ENCODE results near the gene BLTP1.
"Not testable (repeated sequence)": the region's sequence is repeated elsewhere in the genome, so short reads cannot be mapped to it uniquely, and the experiment has no call there.

The BLTP1 gene, protein sequence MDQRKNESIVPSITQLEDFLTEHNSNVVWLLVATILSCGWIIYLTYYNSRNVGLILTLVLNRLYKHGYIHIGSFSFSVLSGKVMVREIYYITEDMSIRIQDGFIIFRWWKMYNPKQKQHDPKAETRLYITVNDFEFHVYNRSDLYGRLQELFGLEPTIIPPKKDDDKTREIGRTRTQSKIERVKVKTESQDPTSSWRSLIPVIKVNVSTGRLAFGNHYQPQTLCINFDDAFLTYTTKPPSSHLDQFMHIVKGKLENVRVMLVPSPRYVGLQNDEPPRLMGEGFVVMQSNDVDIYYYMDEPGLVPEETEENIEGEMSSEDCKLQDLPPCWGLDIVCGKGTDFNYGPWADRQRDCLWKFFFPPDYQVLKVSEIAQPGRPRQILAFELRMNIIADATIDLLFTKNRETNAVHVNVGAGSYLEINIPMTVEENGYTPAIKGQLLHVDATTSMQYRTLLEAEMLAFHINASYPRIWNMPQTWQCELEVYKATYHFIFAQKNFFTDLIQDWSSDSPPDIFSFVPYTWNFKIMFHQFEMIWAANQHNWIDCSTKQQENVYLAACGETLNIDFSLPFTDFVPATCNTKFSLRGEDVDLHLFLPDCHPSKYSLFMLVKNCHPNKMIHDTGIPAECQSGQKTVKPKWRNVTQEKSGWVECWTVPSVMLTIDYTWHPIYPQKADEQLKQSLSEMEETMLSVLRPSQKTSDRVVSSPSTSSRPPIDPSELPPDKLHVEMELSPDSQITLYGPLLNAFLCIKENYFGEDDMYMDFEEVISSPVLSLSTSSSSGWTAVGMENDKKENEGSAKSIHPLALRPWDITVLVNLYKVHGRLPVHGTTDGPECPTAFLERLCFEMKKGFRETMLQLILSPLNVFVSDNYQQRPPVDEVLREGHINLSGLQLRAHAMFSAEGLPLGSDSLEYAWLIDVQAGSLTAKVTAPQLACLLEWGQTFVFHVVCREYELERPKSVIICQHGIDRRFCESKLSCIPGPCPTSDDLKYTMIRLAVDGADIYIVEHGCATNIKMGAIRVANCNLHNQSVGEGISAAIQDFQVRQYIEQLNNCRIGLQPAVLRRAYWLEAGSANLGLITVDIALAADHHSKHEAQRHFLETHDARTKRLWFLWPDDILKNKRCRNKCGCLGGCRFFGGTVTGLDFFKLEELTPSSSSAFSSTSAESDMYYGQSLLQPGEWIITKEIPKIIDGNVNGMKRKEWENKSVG (N-terminal part only)

GRCh38 chr4:122151982-122152710 is at the start of gene BLTP1:
TSS of gene BLTP1 (plus strand) at chr4:122152331. CDS start at chr4:122170648, 18,317 bp downstream.
- peak; percentile 89 to 91 for DNase-seq

GRCh38 chr4:122104184-122104583 is 47.9 kb upstream of the BLTP1 start:
- DNase-seq = no peak

DNA sequence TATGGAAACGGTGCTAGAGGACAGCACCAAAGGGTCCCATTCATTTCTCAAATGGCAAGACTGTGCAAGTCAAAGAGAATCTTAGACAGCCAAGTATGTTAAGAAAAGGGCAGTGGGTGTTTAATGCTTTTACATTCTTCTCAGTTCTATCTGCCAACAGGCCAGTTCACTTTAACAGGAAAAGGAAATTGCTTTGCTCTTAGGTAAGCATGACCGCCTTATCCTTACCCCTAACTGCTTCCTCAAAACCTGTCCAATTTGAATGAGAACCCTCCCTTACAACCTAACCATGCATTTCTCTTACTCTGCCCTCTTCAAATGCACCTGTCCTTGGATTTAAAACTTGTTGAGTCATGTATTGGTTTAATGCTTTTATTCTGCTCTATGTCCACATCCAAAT is 44.5 kb upstream of the BLTP1 start:
- no peak for DNase-seq

- not testable (repeated sequence) for DNase-seq
These were observed 41.8 kb upstream of the BLTP1 start for GRCh38 chr4:122110304-122110703.

- peak in 1 of 2 donors; percentile 24 for DNase-seq
These were observed 34.4 kb upstream of the BLTP1 start for GRCh38 chr4:122117743-122118142.

GRCh38 chr4:122118243-122118642 is 33.9 kb upstream of the BLTP1 start:
- DNase-seq = no peak

- no peak for DNase-seq
These were observed 32.4 kb upstream of the BLTP1 start for GRCh38 chr4:122119739-122120138.

- DNase-seq = no peak
These were observed 30.5 kb upstream of the BLTP1 start for GRCh38 chr4:122121593-122121992.

GRCh38 chr4:122122083-122122482 is 30.0 kb upstream of the BLTP1 start:
- DNase-seq = no peak

DNA sequence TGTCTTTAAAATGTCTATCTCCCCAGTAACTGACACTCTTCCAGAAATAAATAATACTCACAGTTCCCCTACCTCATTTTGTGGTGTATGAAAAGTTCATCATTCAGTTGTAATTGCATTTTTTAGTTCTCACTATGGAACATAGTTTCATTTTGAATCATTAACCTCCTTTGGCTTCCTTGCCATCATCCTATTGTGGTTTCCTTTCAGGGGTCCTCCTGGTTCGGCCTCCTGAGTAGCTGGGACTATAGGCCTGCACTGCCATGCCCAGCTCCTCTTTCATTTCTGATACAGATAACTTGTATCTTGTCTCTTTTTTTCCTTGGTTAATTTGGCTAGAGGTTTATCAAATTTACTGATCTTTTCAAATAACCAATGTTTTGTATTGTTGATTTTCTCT is 23.1 kb upstream of the BLTP1 start:
- DNase-seq = no peak

DNA sequence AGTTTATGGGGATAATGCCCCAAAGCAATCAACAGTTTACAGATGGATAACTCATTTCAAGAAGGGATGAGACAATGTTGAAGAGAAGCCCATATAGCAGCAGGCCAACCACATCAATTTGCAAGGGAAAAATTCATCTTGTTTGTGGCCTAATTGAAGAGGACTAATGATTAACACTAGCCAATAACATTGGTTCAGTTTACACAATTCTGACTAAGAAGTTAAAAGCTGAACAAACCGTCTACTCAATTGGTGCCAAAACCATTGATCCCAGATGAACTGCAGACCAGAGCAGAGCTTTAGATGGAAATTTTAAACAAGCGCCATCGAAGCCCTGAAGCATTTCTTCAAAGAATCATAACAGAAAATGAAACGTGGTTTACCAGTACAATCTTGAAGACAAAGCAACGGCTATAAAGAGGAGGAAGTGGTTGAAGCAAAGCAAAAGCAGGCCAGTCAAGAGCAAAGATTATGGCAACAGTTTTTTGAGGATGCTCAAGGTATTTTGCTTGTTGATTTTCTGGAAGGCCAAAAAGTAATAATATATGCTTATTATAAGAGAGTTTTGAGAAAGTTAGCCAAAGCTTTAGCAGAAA is 20.5 kb upstream of the BLTP1 start:
- DNase-seq = peak in 1 of 2 donors; percentile 41

- no peak for DNase-seq
These were observed 19.2 kb upstream of the BLTP1 start for GRCh38 chr4:122132891-122133290.

DNA sequence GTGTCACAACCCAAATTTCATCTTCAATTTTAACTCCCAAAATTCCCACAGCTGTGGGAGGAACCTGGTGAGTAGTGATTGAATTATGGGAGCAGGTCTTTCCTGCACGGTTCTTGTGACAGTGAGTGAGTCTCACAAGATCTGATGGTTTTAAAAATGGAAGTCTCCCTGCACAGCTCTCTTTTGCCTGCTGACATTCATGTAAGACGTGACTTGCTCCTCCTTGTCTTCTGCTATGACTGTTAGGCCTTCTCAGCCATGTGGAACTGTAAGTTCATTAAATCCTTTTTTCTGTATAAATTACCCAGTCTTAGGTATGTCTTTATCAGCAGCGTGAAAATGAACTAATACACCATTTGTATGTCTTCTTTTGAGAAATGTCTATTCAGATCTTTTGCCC is 13.0 kb upstream of the BLTP1 start:
- DNase-seq = no peak

GRCh38 chr4:122140834-122141233 is 11.3 kb upstream of the BLTP1 start:
- DNase-seq = no peak

DNA sequence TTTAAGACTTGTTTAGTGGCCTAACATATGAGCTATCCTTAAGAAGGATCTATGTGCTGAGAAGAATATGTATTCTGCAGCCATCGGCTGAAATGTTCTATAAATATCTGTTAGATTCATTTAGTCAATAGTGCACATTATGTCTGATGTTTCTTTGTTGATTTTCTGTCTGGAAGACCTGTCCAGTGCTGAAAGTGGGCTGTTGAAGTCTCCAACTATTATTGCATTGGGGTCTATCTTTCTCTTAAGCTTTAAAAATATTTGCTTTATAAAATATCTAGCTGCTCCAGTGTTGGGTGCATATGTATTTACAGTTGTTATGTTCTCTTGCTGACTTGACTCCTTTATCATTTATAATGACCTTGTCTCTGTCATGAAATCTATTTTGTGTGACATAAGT is 9.4 kb upstream of the BLTP1 start:
- DNase-seq = no peak

DNA sequence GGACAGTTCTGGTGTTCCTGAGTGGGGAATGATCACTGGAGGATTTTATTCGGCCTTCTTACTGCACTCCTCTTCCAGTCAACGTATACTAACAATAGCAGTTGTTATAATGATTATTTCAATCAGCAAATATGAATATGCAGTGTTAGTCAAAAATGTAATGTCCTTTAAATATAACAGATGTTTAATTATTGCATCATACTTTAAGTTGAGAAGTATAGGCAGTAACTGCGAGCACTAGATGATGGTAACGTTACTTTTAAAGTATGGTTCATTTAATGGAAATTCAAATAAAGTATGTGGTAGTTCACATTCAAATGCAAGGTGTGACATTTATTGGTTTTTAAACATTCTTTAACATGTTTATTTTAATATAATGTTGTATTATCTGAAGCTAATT is 5.5 kb upstream of the BLTP1 start:
- DNase-seq = no peak

DNA sequence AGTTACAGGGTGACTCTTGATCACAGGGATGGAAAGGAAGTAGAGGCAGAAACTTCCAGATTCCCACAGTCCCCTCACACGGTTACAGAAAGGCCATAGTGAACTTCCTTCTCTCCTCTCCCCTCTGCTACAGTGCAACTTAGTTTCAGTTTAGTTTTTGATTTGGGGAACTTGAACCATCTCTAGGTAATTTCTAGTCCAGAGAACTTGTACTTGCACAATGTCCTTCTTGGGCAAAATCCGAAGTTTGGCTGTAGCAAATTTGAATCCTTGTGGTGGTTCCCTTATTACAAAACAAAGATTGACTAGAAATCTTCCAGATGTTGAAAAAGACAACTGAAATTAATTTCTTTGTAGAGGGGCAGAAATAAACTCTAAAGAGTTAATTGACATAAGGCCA is 1.2 kb upstream of the BLTP1 start:
- peak in 1 of 2 donors; percentile 16 for DNase-seq

DNA sequence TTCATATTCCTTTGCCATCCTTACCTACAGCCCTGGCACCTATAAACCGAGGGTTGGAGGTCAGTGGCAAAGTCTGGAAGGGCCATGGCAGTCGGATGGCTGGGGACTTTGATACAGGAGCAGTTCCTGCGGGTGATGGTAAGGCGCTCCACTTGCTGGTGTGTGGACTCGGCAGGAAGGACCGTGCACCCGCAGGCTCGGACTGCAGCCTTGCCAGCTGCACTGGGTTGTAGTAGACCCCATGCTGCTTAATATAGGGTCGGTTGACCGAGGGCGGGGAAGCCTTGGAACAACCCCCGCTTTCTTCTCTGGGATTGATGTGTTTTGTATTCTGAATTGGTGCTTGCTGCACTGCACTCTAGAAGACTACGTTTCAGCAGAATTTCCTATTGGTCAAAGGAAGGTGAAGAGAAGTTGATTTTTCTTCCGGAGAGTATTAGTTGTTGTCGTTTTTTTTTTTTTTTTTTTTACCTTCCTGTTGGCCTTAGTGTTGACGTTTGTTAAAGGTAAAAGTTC is 638 bp downstream of the BLTP1 start:
- DNase-seq = peak; percentile 32 to 36

DNA sequence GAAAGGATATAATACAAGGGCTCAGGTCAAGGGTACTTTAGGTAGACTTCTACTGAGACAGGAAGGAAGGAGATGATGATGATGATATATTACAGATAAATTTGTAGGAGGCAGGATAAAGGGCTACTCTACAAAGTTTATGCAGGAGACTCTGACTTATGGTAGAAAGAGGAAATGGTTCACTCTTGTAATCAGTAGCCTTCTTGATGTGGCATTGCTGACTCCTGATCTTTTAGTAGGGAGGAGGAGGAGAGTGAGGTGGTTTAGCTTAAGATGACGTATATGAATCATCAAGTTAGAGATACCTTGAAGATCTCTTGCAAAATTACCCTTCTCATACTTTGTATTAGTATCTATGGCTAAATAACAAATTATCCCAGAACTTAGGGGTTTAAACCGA is 4.7 kb downstream of the BLTP1 start:
- DNase-seq = peak in 1 of 2 donors; percentile 17

GRCh38 chr4:122163301-122163700 is 11.2 kb downstream of the BLTP1 start:
- DNase-seq = no peak

GRCh38 chr4:122163767-122164166 is 11.6 kb downstream of the BLTP1 start:
- no peak for DNase-seq

GRCh38 chr4:122167369-122167768 is 15.2 kb downstream of the BLTP1 start:
- no peak for DNase-seq

Measured in CD4-positive, alpha-beta T cell treated with Interleukin-1 beta for 1 hour (primary cell).